Measurements from ENCODE around the gene AFTPH. TPM values are rescaled to one million over a fixed set of nuclear protein-coding genes. Genes with fewer than 3 reads are reported as not detected.

The AFTPH gene
- total RNA-seq, 5 donors from 2014 or later (not counting 1 experiment from before 2014, with no cell fraction given) = 33.4 to 42.5 (median 37.9) TPM

- Mint-ChIP-seq H3K27me3 (no peaks in the 10 kb centered on the region), H3K4me1 (peaks cover 13 to 20% (median 19%) of the 10 kb centered on the region in 3 donors), H3K36me3 (no peaks in the 10 kb centered on the region), H3K27ac (no peak overlapping the region), H3K9me3 (no peaks in the 10 kb centered on the region), H3K4me3 (no peak overlapping the region)
- Histone ChIP-seq H3K27me3 (replicated peaks in 1 of 2; ENCODE audit: control insufficient read depth in 2 of 2, extremely low read depth in 1 of 2, insufficient read depth in 2 of 2, low read length in 1 of 2) (peaks cover 0 to 3% of the 10 kb centered on the region in 2 experiments), H3K4me1 (ENCODE audit: control insufficient read depth in 1 of 2, extremely low read depth in 1 of 2, insufficient read depth in 2 of 2, low read length in 2 of 2) (peaks cover 0 to 18% of the 10 kb centered on the region in 2 experiments), H3K36me3 (ENCODE audit: control insufficient read depth in 2 of 2, extremely low read depth in 1 of 2, insufficient read depth in 1 of 2, low read length in 1 of 2) (no peaks in the 10 kb centered on the region), H3K27ac (ENCODE audit: low read length) (no peak overlapping the region), H3K4me3 (ENCODE audit: control insufficient read depth in 1 of 2, extremely low read depth in 1 of 2, low read length in 1 of 2) (no peak overlapping the region), H3K9me3 (no peaks in the 10 kb centered on the region)
- DNase-seq = no peak
- ChIA-PET CTCF (no interaction called here), POLR2A (interaction anchor here in 1 of 2 donors (0.6 kb wide), 1 partner anchor 102 kb away, joined by 7 read pairs; no protein-coding TSS in a partner anchor)
- ATAC-seq (replicated peaks in 1 of 4) = no peak
- 88% methylated on average over 10 of the region's 12 CpGs for WGBS (ENCODE audit: insufficient coverage)
These were observed 77.8 kb downstream of the AFTPH start for GRCh38 chr2:64601785-64602391.

GRCh38 chr2:64602436-64602835 lies 78.3 kb downstream of the AFTPH start:
- Mint-ChIP-seq H3K27ac (no peak overlapping the region), H3K36me3 (no peaks in the 10 kb centered on the region), H3K9me3 (no peaks in the 10 kb centered on the region), H3K27me3 (no peaks in the 10 kb centered on the region), H3K4me3 (no peak overlapping the region), H3K4me1 (peaks cover 18 to 25% (median 24%) of the 10 kb centered on the region in 3 donors)
- Histone ChIP-seq H3K27ac (ENCODE audit: low read length) (no peak overlapping the region), H3K27me3 (replicated peaks in 1 of 2; ENCODE audit: control insufficient read depth in 2 of 2, extremely low read depth in 1 of 2, insufficient read depth in 2 of 2, low read length in 1 of 2) (peaks cover 0 to 3% of the 10 kb centered on the region in 2 experiments), H3K9me3 (no peaks in the 10 kb centered on the region), H3K4me3 (ENCODE audit: control insufficient read depth in 1 of 2, extremely low read depth in 1 of 2, low read length in 1 of 2) (no peak overlapping the region), H3K36me3 (ENCODE audit: control insufficient read depth in 2 of 2, extremely low read depth in 1 of 2, insufficient read depth in 1 of 2, low read length in 1 of 2) (no peaks in the 10 kb centered on the region), H3K4me1 (ENCODE audit: control insufficient read depth in 1 of 2, extremely low read depth in 1 of 2, insufficient read depth in 2 of 2, low read length in 2 of 2) (peaks cover 1 to 23% of the 10 kb centered on the region in 2 experiments)
- WGBS (ENCODE audit: insufficient coverage) = 100% methylated on average over 2 of the region's 11 CpGs
- ATAC-seq (replicated peaks in 1 of 4) (no peak), DNase-seq (no peak)
- CTCF ChIA-PET = no interaction called here
- POLR2A ChIA-PET = no interaction called here

GRCh38 chr2:64604155-64604554 lies 80.0 kb downstream of the AFTPH start:
- peaks cover 0 to under 1% of the 10 kb centered on the region in 2 experiments for H3K27me3 ChIP-seq (replicated peaks in 1 of 2; ENCODE audit: control insufficient read depth in 2 of 2, extremely low read depth in 1 of 2, insufficient read depth in 2 of 2, low read length in 1 of 2)
- Mint-ChIP-seq H3K4me1 (peaks cover 28 to 38% (median 28%) of the 10 kb centered on the region in 3 donors), H3K27me3 (no peaks in the 10 kb centered on the region), H3K36me3 (no peaks in the 10 kb centered on the region), H3K27ac (no peak overlapping the region), H3K4me3 (no peak overlapping the region), H3K9me3 (no peaks in the 10 kb centered on the region)
- H3K36me3 ChIP-seq (ENCODE audit: control insufficient read depth in 2 of 2, extremely low read depth in 1 of 2, insufficient read depth in 1 of 2, low read length in 1 of 2) = no peaks in the 10 kb centered on the region
- ATAC-seq (replicated peaks in 1 of 4) = no peak
- 100% methylated on average over 2 of the region's 2 CpGs for WGBS (ENCODE audit: insufficient coverage)
- no peak overlapping the region for H3K4me3 ChIP-seq (ENCODE audit: control insufficient read depth in 1 of 2, extremely low read depth in 1 of 2, low read length in 1 of 2)
- ChIA-PET CTCF (interaction anchor here in 1 of 2 donors (0.5 kb wide), 1 partner anchor 42 kb away, joined by 3 read pairs; no protein-coding TSS in a partner anchor), POLR2A (interaction anchor here in 1 of 2 donors (0.6 kb wide), 1 partner anchor 31 kb away, joined by 4 read pairs; no protein-coding TSS in a partner anchor)
- H3K27ac ChIP-seq (ENCODE audit: low read length) = no peak overlapping the region
- H3K4me1 ChIP-seq (ENCODE audit: control insufficient read depth in 1 of 2, extremely low read depth in 1 of 2, insufficient read depth in 2 of 2, low read length in 2 of 2) = peaks cover 8 to 36% of the 10 kb centered on the region in 2 experiments
- H3K9me3 ChIP-seq = no peaks in the 10 kb centered on the region
- DNase-seq = no peak

GRCh38 chr2:64605026-64605471 lies 80.9 kb downstream of the AFTPH start:
- no peak overlapping the region for H3K4me3 Mint-ChIP-seq
- POLR2A ChIA-PET = interaction anchor here in 1 of 2 donors (0.8 kb wide), 1 partner anchor 525 kb away, joined by 3 read pairs; the partner anchor contains the start of gene RAB1A
- WGBS (ENCODE audit: insufficient coverage) = 86% methylated on average over 2 of the region's 6 CpGs

GRCh38 chr2:64605991-64606478 lies 81.9 kb downstream of the AFTPH start:
- Histone ChIP-seq H3K4me1 (ENCODE audit: control insufficient read depth in 1 of 2, extremely low read depth in 1 of 2, insufficient read depth in 2 of 2, low read length in 2 of 2) (peaks cover 8 to 38% of the 10 kb centered on the region in 2 experiments), H3K27me3 (replicated peaks in 1 of 2; ENCODE audit: control insufficient read depth in 2 of 2, extremely low read depth in 1 of 2, insufficient read depth in 2 of 2, low read length in 1 of 2) (peaks cover 0 to 4% of the 10 kb centered on the region in 2 experiments), H3K4me3 (ENCODE audit: control insufficient read depth in 1 of 2, extremely low read depth in 1 of 2, low read length in 1 of 2) (no peak overlapping the region), H3K36me3 (ENCODE audit: control insufficient read depth in 2 of 2, extremely low read depth in 1 of 2, insufficient read depth in 1 of 2, low read length in 1 of 2) (no peaks in the 10 kb centered on the region), H3K9me3 (no peaks in the 10 kb centered on the region), H3K27ac (ENCODE audit: low read length) (peak overlapping the region; percentile 47)
- H3K27ac Mint-ChIP-seq = peak overlapping the region in 1 of 2 donors; percentile 74
- CTCF ChIA-PET = interaction anchor here (0.9 to 3.7 kb wide), 7 partner anchors 10 to 275 kb away, joined by 3 to 22 read pairs (median 15); partner anchors contain the start of genes AFTPH (in 1 of the 2) and SERTAD2 (in 1 of the 2)
- POLR2A ChIA-PET = interaction anchor here in 1 of 2 donors (0.6 to 1.9 kb wide), 3 partner anchors 8 to 145 kb away, joined by 6 to 8 read pairs (median 6); no protein-coding TSS in a partner anchor
- H3K4me1 Mint-ChIP-seq = peaks cover 21 to 38% (median 21%) of the 10 kb centered on the region in 3 donors
- no peaks in the 10 kb centered on the region for H3K27me3 Mint-ChIP-seq
- no peaks in the 10 kb centered on the region for H3K9me3 Mint-ChIP-seq
- no peak for ATAC-seq (replicated peaks in 1 of 4)
- no peak for DNase-seq
- no peaks in the 10 kb centered on the region for H3K36me3 Mint-ChIP-seq
- H3K4me3 Mint-ChIP-seq = peak overlapping the region; percentile 63 to 80 (median 65)
- WGBS (ENCODE audit: insufficient coverage) = 100% methylated on average over 1 of the region's 5 CpGs

More at GRCh38 chr2:64605026-64605471, 80.9 kb downstream of the AFTPH start:
- H3K27me3 Mint-ChIP-seq = no peaks in the 10 kb centered on the region
- ATAC-seq (replicated peaks in 1 of 4) (no peak), DNase-seq (no peak)
- no peak overlapping the region for H3K27ac Mint-ChIP-seq
- CTCF ChIA-PET = interaction anchor here (0.9 to 3.7 kb wide), 4 partner anchors 11 to 82 kb away, joined by 3 to 22 read pairs (median 18); partner anchors contain the start of genes AFTPH (in 1 of the 2) and SERTAD2 (in 1 of the 2)
- H3K36me3 ChIP-seq (ENCODE audit: control insufficient read depth in 2 of 2, extremely low read depth in 1 of 2, insufficient read depth in 1 of 2, low read length in 1 of 2) = no peaks in the 10 kb centered on the region
- no peaks in the 10 kb centered on the region for H3K36me3 Mint-ChIP-seq
- peaks cover 8 to 38% of the 10 kb centered on the region in 2 experiments for H3K4me1 ChIP-seq (ENCODE audit: control insufficient read depth in 1 of 2, extremely low read depth in 1 of 2, insufficient read depth in 2 of 2, low read length in 2 of 2)
- H3K9me3 Mint-ChIP-seq = no peaks in the 10 kb centered on the region
- peaks cover 21 to 37% (median 21%) of the 10 kb centered on the region in 3 donors for H3K4me1 Mint-ChIP-seq
- H3K27me3 ChIP-seq (replicated peaks in 1 of 2; ENCODE audit: control insufficient read depth in 2 of 2, extremely low read depth in 1 of 2, insufficient read depth in 2 of 2, low read length in 1 of 2) = peaks cover 0 to 4% of the 10 kb centered on the region in 2 experiments
- no peak overlapping the region for H3K27ac ChIP-seq (ENCODE audit: low read length)
- no peak overlapping the region for H3K4me3 ChIP-seq (ENCODE audit: control insufficient read depth in 1 of 2, extremely low read depth in 1 of 2, low read length in 1 of 2)
- no peaks in the 10 kb centered on the region for H3K9me3 ChIP-seq

Measured in T-cell (primary cell).